ENCODE measurements around the gene IFI27L2. TPM values are rescaled to one million over a fixed set of nuclear protein-coding genes. Genes with fewer than 3 reads are reported as not detected.

The IFI27L2 gene
- total and polyA plus RNA-seq, 2 experiments from 2014 or later, result 95.3 to 170 TPM

GRCh38 chr14:94139006-94139405 is 9.6 kb upstream of the IFI27L2 start:
- no peaks in the 10 kb centered on the region for H3K4me1 ChIP-seq (ENCODE audit: insufficient read depth)
- in situ Hi-C loops (cut with MboI), result loop anchor here (10.0 to 25.0 kb wide), 2 partner anchors 204 to 477 kb away; no protein-coding TSS in a partner anchor
- WGBS, 2 experiments (ENCODE audit: low coverage in 1 of 2, low lambda C conversion rate in 2 of 2, missing lambda C conversion rate in 2 of 2), result 52 to 56% methylated on average over 5 of the region's 5 CpGs

GRCh38 chr14:94138251-94138650 is 8.8 kb upstream of the IFI27L2 start:
- no peak for DNase-seq
- Histone ChIP-seq H3K27ac (no peak overlapping the region), H3K4me1 (ENCODE audit: insufficient read depth) (no peaks in the 10 kb centered on the region), H4K20me1 (ENCODE audit: insufficient read depth) (no peaks in the 10 kb centered on the region), H3K79me2 (ENCODE audit: insufficient read depth) (no peaks in the 10 kb centered on the region), H3K9me2 (ENCODE audit: insufficient read depth) (no peaks in the 10 kb centered on the region), H3K36me3 (ENCODE audit: low read depth) (no peaks in the 10 kb centered on the region), H3F3A (ENCODE audit: insufficient read depth) (no peaks in the 10 kb centered on the region), H3K27me3 (replicated peaks; ENCODE audit: insufficient read depth) (no peaks in the 10 kb centered on the region), H2AFZ (no peak overlapping the region), H3K4me3 (no peak overlapping the region), H3K9ac (no peak overlapping the region), H3K4me2 (ENCODE audit: unreplicated experiment) (no peak overlapping the region), H3K9me3 (ENCODE audit: low read depth) (no peaks in the 10 kb centered on the region)
- in situ Hi-C loops (cut with MboI), result loop anchor here (10.0 to 25.0 kb wide), 2 partner anchors 203 to 476 kb away; no protein-coding TSS in a partner anchor
- 57 to 66% methylated on average over 9 of the region's 9 CpGs for WGBS, 2 experiments (ENCODE audit: low coverage in 1 of 2, low lambda C conversion rate in 2 of 2, missing lambda C conversion rate in 2 of 2)
- TF ChIP-seq EZH2 (IDR thresholded peaks at IDR 0.05; ENCODE audit: insufficient read depth, poor library complexity, severe bottlenecking) (no peak), EZH2phosphoT487 (IDR thresholded peaks at IDR 0.05; ENCODE audit: insufficient read depth, low read depth) (no peak)

More at GRCh38 chr14:94139006-94139405, 9.6 kb upstream of the IFI27L2 start:
- no peak overlapping the region for H3K27ac ChIP-seq
- H2AFZ ChIP-seq, result no peak overlapping the region
- no peak overlapping the region for H3K4me2 ChIP-seq (ENCODE audit: unreplicated experiment)
- no peaks in the 10 kb centered on the region for H3K79me2 ChIP-seq (ENCODE audit: insufficient read depth)
- no peak for DNase-seq
- H3K4me3 ChIP-seq, result no peak overlapping the region
- H3F3A ChIP-seq (ENCODE audit: insufficient read depth), result no peaks in the 10 kb centered on the region
- no peaks in the 10 kb centered on the region for H3K9me2 ChIP-seq (ENCODE audit: insufficient read depth)
- H3K9me3 ChIP-seq (ENCODE audit: low read depth), result no peaks in the 10 kb centered on the region
- no peak overlapping the region for H3K9ac ChIP-seq
- H4K20me1 ChIP-seq (ENCODE audit: insufficient read depth), result no peaks in the 10 kb centered on the region
- no peaks in the 10 kb centered on the region for H3K27me3 ChIP-seq (replicated peaks; ENCODE audit: insufficient read depth)
- TF ChIP-seq EZH2 (IDR thresholded peaks at IDR 0.05; ENCODE audit: insufficient read depth, poor library complexity, severe bottlenecking), result no peak
- TF ChIP-seq EZH2phosphoT487 (IDR thresholded peaks at IDR 0.05; ENCODE audit: insufficient read depth, low read depth), result no peak
- H3K36me3 ChIP-seq (ENCODE audit: low read depth), result no peaks in the 10 kb centered on the region

GRCh38 chr14:94136575-94137331 is 7.3 kb upstream of the IFI27L2 start:
- Histone ChIP-seq H3K79me2 (ENCODE audit: insufficient read depth) (no peaks in the 10 kb centered on the region), H3K9me2 (ENCODE audit: insufficient read depth) (no peaks in the 10 kb centered on the region), H3K9me3 (ENCODE audit: low read depth) (no peaks in the 10 kb centered on the region), H3K4me1 (ENCODE audit: insufficient read depth) (no peaks in the 10 kb centered on the region), H3K9ac (no peak overlapping the region), H2AFZ (peak overlapping the region; percentile 44), H3K4me3 (no peak overlapping the region), H4K20me1 (ENCODE audit: insufficient read depth) (no peaks in the 10 kb centered on the region), H3K27ac (no peak overlapping the region), H3F3A (ENCODE audit: insufficient read depth) (no peaks in the 10 kb centered on the region), H3K4me2 (ENCODE audit: unreplicated experiment) (no peak overlapping the region), H3K27me3 (replicated peaks; ENCODE audit: insufficient read depth) (no peaks in the 10 kb centered on the region), H3K36me3 (ENCODE audit: low read depth) (no peaks in the 10 kb centered on the region)
- peak; percentile 86 for DNase-seq
- no peak for TF ChIP-seq EZH2phosphoT487 (IDR thresholded peaks at IDR 0.05; ENCODE audit: insufficient read depth, low read depth)
- TF ChIP-seq EZH2 (IDR thresholded peaks at IDR 0.05; ENCODE audit: insufficient read depth, poor library complexity, severe bottlenecking), result no peak
- 23 to 27% methylated on average over 18 of the region's 18 CpGs for WGBS, 2 experiments (ENCODE audit: low coverage in 1 of 2, low lambda C conversion rate in 2 of 2, missing lambda C conversion rate in 2 of 2)
- in situ Hi-C loops (cut with MboI), result loop anchor here (10.0 to 25.0 kb wide), 2 partner anchors 202 to 474 kb away; no protein-coding TSS in a partner anchor

GRCh38 chr14:94135476-94135875 is 6.1 kb upstream of the IFI27L2 start:
- H3K9me3 ChIP-seq (ENCODE audit: low read depth), result no peaks in the 10 kb centered on the region
- no peaks in the 10 kb centered on the region for H3K79me2 ChIP-seq (ENCODE audit: insufficient read depth)
- H3K9ac ChIP-seq, result no peak overlapping the region
- no peaks in the 10 kb centered on the region for H3K36me3 ChIP-seq (ENCODE audit: low read depth)
- 42 to 54% methylated on average over 4 of the region's 4 CpGs for WGBS, 2 experiments (ENCODE audit: low coverage in 1 of 2, low lambda C conversion rate in 2 of 2, missing lambda C conversion rate in 2 of 2)
- DNase-seq, result no peak
- H3K27ac ChIP-seq, result no peak overlapping the region
- TF ChIP-seq EZH2phosphoT487 (IDR thresholded peaks at IDR 0.05; ENCODE audit: insufficient read depth, low read depth), result no peak
- TF ChIP-seq EZH2 (IDR thresholded peaks at IDR 0.05; ENCODE audit: insufficient read depth, poor library complexity, severe bottlenecking), result no peak
- no peak overlapping the region for H3K4me3 ChIP-seq
- H3F3A ChIP-seq (ENCODE audit: insufficient read depth), result peaks cover 2% of the 10 kb centered on the region; the same call in 1 of the 2 replicates
- no peaks in the 10 kb centered on the region for H3K9me2 ChIP-seq (ENCODE audit: insufficient read depth)
- H3K4me1 ChIP-seq (ENCODE audit: insufficient read depth), result no peaks in the 10 kb centered on the region
- in situ Hi-C loops (cut with MboI), result loop anchor here (10.0 to 25.0 kb wide), 2 partner anchors 201 to 473 kb away; no protein-coding TSS in a partner anchor
- no peak overlapping the region for H3K4me2 ChIP-seq (ENCODE audit: unreplicated experiment)
- H3K27me3 ChIP-seq (replicated peaks; ENCODE audit: insufficient read depth), result no peaks in the 10 kb centered on the region
- no peak overlapping the region for H2AFZ ChIP-seq
- H4K20me1 ChIP-seq (ENCODE audit: insufficient read depth), result no peaks in the 10 kb centered on the region
